Loucy (cell line): ENCODE results near the gene TRMT61B.

Source experiments
- H2AFZ ChIP-seq: fragments of 200-600 bp; sonication (generic); 2 replicates; pipeline ENCODE4 v1.6.0; 2016; ENCODE audit warnings: antibody characterized with exemption, mild to moderate bottlenecking, low read length, moderate library complexity
- H3F3A ChIP-seq: fragments of 200-600 bp; 2 replicates; pipeline ENCODE4 v1.6.0; 2016; ENCODE audit warnings: antibody characterized with exemption, low read depth, mild to moderate bottlenecking
- H3K27me3 ChIP-seq: fragments of 200-600 bp; sonication (generic); 2 replicates; pipeline ENCODE4 v1.6.1; 2014; ENCODE audit warnings: low read length, mild to moderate bottlenecking; ENCODE audit not compliant: insufficient read depth, poor library complexity, severe bottlenecking
- H3K36me3 ChIP-seq: fragments of 200-600 bp; sonication (generic); 2 replicates; pipeline ENCODE4 v1.6.1; 2016; ENCODE audit warnings: low read length; ENCODE audit not compliant: insufficient read depth
- H3K4me1 ChIP-seq: fragments of 200-600 bp; sonication (generic); 2 replicates; pipeline ENCODE4 v1.5.1; 2014; ENCODE audit warnings: low read length, mild to moderate bottlenecking; ENCODE audit not compliant: insufficient read depth, poor library complexity, severe bottlenecking
- H3K4me2 ChIP-seq: fragments of 200-600 bp; sonication (generic); 2 replicates; pipeline ENCODE4 v1.6.0; 2014; ENCODE audit warnings: antibody characterized with exemption, low read length, low read depth, mild to moderate bottlenecking; ENCODE audit not compliant: poor library complexity, severe bottlenecking
- H3K4me3 ChIP-seq: fragments of 200-600 bp; sonication (generic); 2 replicates; pipeline ENCODE4 v1.5.1; 2014; ENCODE audit warnings: low read length, mild to moderate bottlenecking, mixed read lengths; ENCODE audit not compliant: poor library complexity, severe bottlenecking
- H3K79me2 ChIP-seq: fragments of 200-600 bp; sonication (generic); 2 replicates; pipeline ENCODE4 v1.6.1; 2014; ENCODE audit warnings: low read length; ENCODE audit not compliant: insufficient read depth
- H3K9ac ChIP-seq: fragments of 200-600 bp; sonication (generic); 2 replicates; pipeline ENCODE4 v1.6.0; 2014; ENCODE audit warnings: mild to moderate bottlenecking, low read depth, low read length, moderate library complexity; ENCODE audit not compliant: poor library complexity, severe bottlenecking
- H3K9me2 ChIP-seq: fragments of 200-600 bp; sonication (generic); replicated peaks from 2 replicates; pipeline ENCODE4 v1.6.1; 2016; ENCODE audit warnings: low read depth, low read length, mixed read lengths
- H3K9me3 ChIP-seq: fragments of 200-600 bp; sonication (generic); 2 replicates; pipeline ENCODE4 v1.6.1; 2014; ENCODE audit warnings: mild to moderate bottlenecking, antibody characterized with exemption, low read length, low read depth; ENCODE audit not compliant: insufficient read depth
- H4K20me1 ChIP-seq: fragments of 200-600 bp; sonication (generic); 2 replicates; pipeline ENCODE4 v1.6.0; 2014; ENCODE audit warnings: antibody characterized with exemption, low read length, mild to moderate bottlenecking; ENCODE audit not compliant: insufficient read depth, poor library complexity, severe bottlenecking
- CTCF ChIP-seq: fragments of 200-600 bp; sonication (generic); conservative IDR thresholded peaks from 2 replicates; pipeline ENCODE4 v1.5.1; 2014; ENCODE audit warnings: mild to moderate bottlenecking, antibody characterized with exemption, low read length
- EZH2phosphoT487 ChIP-seq: fragments of 200-600 bp; IDR thresholded peaks from 2 replicates; pipeline ENCODE4 v1.6.1; 2018; ENCODE audit warnings: antibody characterized with exemption, mild to moderate bottlenecking, moderate library complexity, borderline replicate concordance

Gene TRMT61B

GRCh38 chr2:28828382-28828781 lies 41.7 kb downstream of the TRMT61B start:
- TF ChIP-seq EZH2phosphoT487 (no peak), CTCF (no peak)
- H3K79me2 ChIP-seq, result no peaks in the 10 kb centered on the region
- H3K9me3 ChIP-seq, result no peaks in the 10 kb centered on the region
- no peaks in the 10 kb centered on the region for H4K20me1 ChIP-seq
- H3K36me3 ChIP-seq, result no peaks in the 10 kb centered on the region
- H3K4me2 ChIP-seq, result no peak overlapping the region
- H3K9ac ChIP-seq, result no peak overlapping the region
- H3K9me2 ChIP-seq, result no peaks in the 10 kb centered on the region
- H3K4me3 ChIP-seq, result no peak overlapping the region
- H2AFZ ChIP-seq, result no peak overlapping the region
- H3K27me3 ChIP-seq, result no peaks in the 10 kb centered on the region
- no peaks in the 10 kb centered on the region for H3K4me1 ChIP-seq
- H3F3A ChIP-seq, result no peaks in the 10 kb centered on the region

GRCh38 chr2:28824870-28825269 lies 45.2 kb downstream of the TRMT61B start:
- Histone ChIP-seq H3K9me3 (no peaks in the 10 kb centered on the region), H3K9ac (no peak overlapping the region), H3K79me2 (no peaks in the 10 kb centered on the region), H4K20me1 (no peaks in the 10 kb centered on the region), H3K36me3 (no peaks in the 10 kb centered on the region), H2AFZ (no peak overlapping the region), H3K27me3 (no peaks in the 10 kb centered on the region), H3K4me1 (no peaks in the 10 kb centered on the region), H3K4me3 (no peak overlapping the region), H3K9me2 (no peaks in the 10 kb centered on the region), H3K4me2 (no peak overlapping the region), H3F3A (no peaks in the 10 kb centered on the region)
- TF ChIP-seq EZH2phosphoT487 (no peak), CTCF (no peak)

GRCh38 chr2:28824207-28824606 lies 45.9 kb downstream of the TRMT61B start:
- TF ChIP-seq CTCF (no peak), EZH2phosphoT487 (no peak)
- Histone ChIP-seq H3K4me1 (no peaks in the 10 kb centered on the region), H3F3A (no peaks in the 10 kb centered on the region), H3K4me2 (no peak overlapping the region), H3K4me3 (no peak overlapping the region), H3K9me3 (no peaks in the 10 kb centered on the region), H3K36me3 (no peaks in the 10 kb centered on the region), H3K9me2 (no peaks in the 10 kb centered on the region), H2AFZ (no peak overlapping the region), H4K20me1 (no peaks in the 10 kb centered on the region), H3K9ac (no peak overlapping the region), H3K27me3 (no peaks in the 10 kb centered on the region), H3K79me2 (no peaks in the 10 kb centered on the region)
